HEK293 (cell line): ENCODE measurements around the gene EPB41L2.
A peak's percentile ranks its signal among the peaks of the same experiment; 100 is the strongest.
"Not testable (repeated sequence)": the region's sequence is repeated elsewhere in the genome, so short reads cannot be mapped to it uniquely, and the experiment has no call there.

Experiments
- CTCF ChIA-PET: fragments of 350-600 bp; formaldehyde crosslinking; extraction: SDS; loops from one replicate; lab custom pipeline; 2021; ENCODE audit warnings: antibody characterized with exemption; lab: Yijun Ruan, JAX
- POLR2A ChIA-PET: fragments of 300-600 bp; formaldehyde crosslinking; extraction: SDS; loops from one replicate; lab custom pipeline; 2020; ENCODE audit warnings: antibody characterized with exemption, inconsistent platforms; lab: Yijun Ruan, JAX
- H3K27ac ChIP-seq: fragments of 200-500 bp; sonication (Bioruptor generic); 2 replicates; pipeline ENCODE4 v1.5.1; 2014; ENCODE audit warnings: low read depth, low read length, control low read depth, inconsistent platforms; ENCODE audit errors: extremely low read depth
- H3K36me3 ChIP-seq, 2 experiments: fragments of 200-500 bp in 1 of 2; sonication (Bioruptor generic) in 1 of 2; 1 replicate in 1 of 2; 2 replicates in 1 of 2; pipeline ENCODE4 v1.5.1; 2014 to 2017; ENCODE audit warnings: inconsistent platforms in 2 of 2, low read length in 2 of 2; ENCODE audit not compliant: control insufficient read depth in 2 of 2, insufficient read depth in 1 of 2
- H3K4me1 ChIP-seq: fragments of 200-500 bp; sonication (Bioruptor generic); 2 replicates; pipeline ENCODE4 v1.5.1; 2014; ENCODE audit warnings: mild to moderate bottlenecking, low read length, inconsistent platforms; ENCODE audit not compliant: control insufficient read depth, insufficient read depth
- H3K4me3 ChIP-seq: 2 replicates; pipeline ENCODE4 v1.5.1; 2011; ENCODE audit warnings: low read depth, mild to moderate bottlenecking, control low read depth, low read length, moderate library complexity
- H3K9me3 ChIP-seq: fragments of 200-500 bp; sonication (Bioruptor generic); 2 replicates; pipeline ENCODE4 v1.5.1; 2014; ENCODE audit warnings: low read depth, low read length, inconsistent platforms; ENCODE audit not compliant: control insufficient read depth, insufficient read depth
- GLIS2 ChIP-seq: fragments of 450-650 bp; formaldehyde crosslinking; IDR thresholded peaks from 2 replicates; pipeline ENCODE4 v1.5.1; 2016; ENCODE audit warnings: missing biosample characterization, missing genetic modification characterization
- SP7 ChIP-seq: fragments of 450-650 bp; formaldehyde crosslinking; IDR thresholded peaks from 2 replicates; pipeline ENCODE4 v1.5.1; 2016; ENCODE audit warnings: missing biosample characterization, missing genetic modification characterization
- ZBTB1 ChIP-seq: fragments of 450-650 bp; formaldehyde crosslinking; IDR thresholded peaks from 2 replicates; pipeline ENCODE4 v1.5.1; 2016; ENCODE audit warnings: missing biosample characterization, missing genetic modification characterization
- ZBTB21 ChIP-seq: fragments of 450-650 bp; formaldehyde crosslinking; IDR thresholded peaks from 2 replicates; pipeline ENCODE4 v1.5.1; 2017; ENCODE audit warnings: missing biosample characterization, missing genetic modification characterization
- ZBTB7A ChIP-seq: fragments of 450-650 bp; formaldehyde crosslinking; IDR thresholded peaks from 2 replicates; pipeline ENCODE4 v1.5.1; 2016; ENCODE audit warnings: low read depth, missing biosample characterization, missing genetic modification characterization
- ZNF10 ChIP-seq: fragments of 450-650 bp; formaldehyde crosslinking; IDR thresholded peaks from 2 replicates; pipeline ENCODE4 v1.5.1; 2017; ENCODE audit warnings: missing biosample characterization, missing genetic modification characterization
- ZNF146 ChIP-seq: fragments of 450-650 bp; formaldehyde crosslinking; IDR thresholded peaks from 2 replicates; pipeline ENCODE4 v1.5.1; 2016; ENCODE audit warnings: missing biosample characterization, missing genetic modification characterization
- ZNF202 ChIP-seq: fragments of 450-650 bp; formaldehyde crosslinking; IDR thresholded peaks from 2 replicates; pipeline ENCODE4 v1.5.1; 2016; ENCODE audit warnings: missing biosample characterization, missing genetic modification characterization, borderline replicate concordance
- ZNF211 ChIP-seq: fragments of 450-650 bp; formaldehyde crosslinking; IDR thresholded peaks from 2 replicates; pipeline ENCODE4 v1.5.1; 2016; ENCODE audit warnings: low read depth, missing biosample characterization, missing genetic modification characterization
- ZNF223 ChIP-seq: fragments of 450-650 bp; formaldehyde crosslinking; IDR thresholded peaks from 2 replicates; pipeline ENCODE4 v1.5.1; 2016; ENCODE audit warnings: missing biosample characterization, missing genetic modification characterization
- ZNF530 ChIP-seq: fragments of 450-650 bp; formaldehyde crosslinking; IDR thresholded peaks from 2 replicates; pipeline ENCODE4 v1.5.1; 2016; ENCODE audit warnings: low read depth, missing biosample characterization, missing genetic modification characterization
- ZNF571 ChIP-seq: fragments of 450-650 bp; formaldehyde crosslinking; IDR thresholded peaks from 2 replicates; pipeline ENCODE4 v1.5.0; 2017; ENCODE audit warnings: missing biosample characterization, missing genetic modification characterization
- ZNF707 ChIP-seq: fragments of 450-650 bp; formaldehyde crosslinking; IDR thresholded peaks from 2 replicates; pipeline ENCODE4 v1.5.1; 2016; ENCODE audit warnings: missing biosample characterization, missing genetic modification characterization
- ZNF768 ChIP-seq: fragments of 450-650 bp; formaldehyde crosslinking; IDR thresholded peaks from 2 replicates; pipeline ENCODE4 v1.5.1; 2018; ENCODE audit warnings: missing biosample characterization, mild to moderate bottlenecking, missing genetic modification characterization
- ZNF785 ChIP-seq: fragments of 450-650 bp; formaldehyde crosslinking; IDR thresholded peaks from 2 replicates; pipeline ENCODE4 v1.5.1; 2016; ENCODE audit warnings: missing biosample characterization, missing genetic modification characterization
- ZSCAN16 ChIP-seq: fragments of 450-650 bp; formaldehyde crosslinking; IDR thresholded peaks from 2 replicates; pipeline ENCODE4 v1.5.1; 2016; ENCODE audit warnings: missing biosample characterization, missing genetic modification characterization
- TF ChIP-seq, protein P1 (sequence below): fragments of 450-650 bp; formaldehyde crosslinking; IDR thresholded peaks from 2 replicates; pipeline ENCODE4 v1.5.1; 2016; ENCODE audit warnings: missing biosample characterization, missing genetic modification characterization
- TF ChIP-seq, protein P2 (sequence below): fragments of 450-650 bp; IDR thresholded peaks from 2 replicates; pipeline ENCODE4 v1.5.1; 2018; ENCODE audit warnings: missing biosample characterization, missing genetic modification characterization
- TF ChIP-seq, protein P3 (sequence below): IDR thresholded peaks from 2 replicates; pipeline ENCODE4 v1.6.1; 2011; ENCODE audit warnings: mild to moderate bottlenecking, low read depth, low read length, borderline replicate concordance
- TF ChIP-seq, protein P4 (sequence below): fragments of 450-650 bp; formaldehyde crosslinking; optimal IDR thresholded peaks from 2 replicates; pipeline ENCODE3; 2016; ENCODE audit warnings: missing biosample characterization, mild to moderate bottlenecking, missing genetic modification characterization
- TF ChIP-seq, protein P5 (sequence below): fragments of 450-650 bp; formaldehyde crosslinking; IDR thresholded peaks from 2 replicates; pipeline ENCODE4 v1.5.1; 2017; ENCODE audit warnings: missing biosample characterization, missing genetic modification characterization

Gene EPB41L2

DNA sequence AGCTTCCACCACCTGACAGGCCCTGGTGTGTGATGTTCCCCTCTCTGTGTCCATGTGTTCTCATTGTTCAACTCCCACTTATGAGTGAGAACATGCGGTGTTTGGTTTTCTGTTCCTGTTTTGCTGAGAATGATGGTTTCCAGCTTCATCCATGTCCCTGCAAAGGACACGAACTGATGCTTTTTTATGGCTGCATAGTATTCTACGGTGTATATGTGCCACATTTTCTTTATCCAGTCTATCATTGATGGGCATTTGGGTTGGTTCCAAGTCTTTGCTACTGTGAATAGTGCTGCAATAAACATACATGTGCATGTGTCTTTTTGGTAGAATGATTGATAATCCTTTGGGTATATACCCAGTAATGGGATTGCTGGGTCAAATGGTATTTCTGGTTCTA is 120.3 kb downstream of the EPB41L2 start:
- H3K36me3 ChIP-seq, CTCF ChIA-PET, H3K4me3 ChIP-seq, POLR2A ChIA-PET, H3K27ac ChIP-seq, H3K9me3 ChIP-seq: not testable (repeated sequence)
- H3K4me1 ChIP-seq: peaks cover 30% of the 10 kb centered on the region
- peak; percentile 94 for TF ChIP-seq ZNF146
- TF ChIP-seq ZNF202 (tag by site-specific recombination): peak; percentile 8; the same call in 1 of the 2 replicates
- TF ChIP-seq, protein P1, sequence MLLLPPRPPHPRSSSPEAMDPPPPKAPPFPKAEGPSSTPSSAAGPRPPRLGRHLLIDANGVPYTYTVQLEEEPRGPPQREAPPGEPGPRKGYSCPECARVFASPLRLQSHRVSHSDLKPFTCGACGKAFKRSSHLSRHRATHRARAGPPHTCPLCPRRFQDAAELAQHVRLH (tag by site-specific recombination): peak; percentile 54; the same call in 1 of the 2 replicates

DNA sequence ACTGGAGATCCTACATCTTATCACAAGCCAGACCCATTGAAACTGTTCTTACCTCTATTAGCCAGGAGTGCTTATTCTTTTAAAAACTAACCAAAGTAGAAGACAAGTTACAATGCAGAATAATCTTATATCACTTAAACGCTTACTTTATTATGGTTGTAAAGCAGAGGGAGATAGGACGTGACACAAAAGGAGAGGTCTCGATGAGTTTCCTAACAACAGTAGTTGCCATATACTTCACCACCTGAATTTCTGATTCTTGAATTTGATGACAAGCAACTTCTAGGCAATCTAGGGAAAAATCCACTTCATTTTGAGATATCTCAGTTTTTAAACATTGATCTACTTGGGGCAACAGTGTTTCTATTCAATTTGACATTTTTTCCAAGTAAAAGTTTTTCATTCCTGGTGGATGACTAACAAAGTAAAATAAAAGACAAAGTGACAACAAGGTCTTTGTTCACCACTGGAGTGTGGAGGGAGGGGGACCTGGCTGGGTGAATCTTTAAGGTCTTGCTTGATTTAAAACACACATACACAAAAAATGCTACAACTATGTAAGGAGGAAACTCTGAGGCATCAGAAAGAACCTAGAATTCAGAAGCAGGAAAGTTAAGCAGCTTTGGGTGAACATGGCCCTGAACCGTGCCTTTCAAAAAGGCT is 125.0 kb downstream of the EPB41L2 start:
- CTCF ChIA-PET: no interaction called here
- H3K36me3 ChIP-seq: no peaks in the 10 kb centered on the region
- H3K27ac ChIP-seq: no peak overlapping the region
- H3K9me3 ChIP-seq: no peaks in the 10 kb centered on the region
- TF ChIP-seq ZBTB21 (tag by site-specific recombination) (no peak), ZSCAN16 (no peak), SP7 (no peak), ZBTB7A (tag by site-specific recombination) (no peak), ZNF707 (tag by site-specific recombination) (no peak)
- TF ChIP-seq, protein P2, sequence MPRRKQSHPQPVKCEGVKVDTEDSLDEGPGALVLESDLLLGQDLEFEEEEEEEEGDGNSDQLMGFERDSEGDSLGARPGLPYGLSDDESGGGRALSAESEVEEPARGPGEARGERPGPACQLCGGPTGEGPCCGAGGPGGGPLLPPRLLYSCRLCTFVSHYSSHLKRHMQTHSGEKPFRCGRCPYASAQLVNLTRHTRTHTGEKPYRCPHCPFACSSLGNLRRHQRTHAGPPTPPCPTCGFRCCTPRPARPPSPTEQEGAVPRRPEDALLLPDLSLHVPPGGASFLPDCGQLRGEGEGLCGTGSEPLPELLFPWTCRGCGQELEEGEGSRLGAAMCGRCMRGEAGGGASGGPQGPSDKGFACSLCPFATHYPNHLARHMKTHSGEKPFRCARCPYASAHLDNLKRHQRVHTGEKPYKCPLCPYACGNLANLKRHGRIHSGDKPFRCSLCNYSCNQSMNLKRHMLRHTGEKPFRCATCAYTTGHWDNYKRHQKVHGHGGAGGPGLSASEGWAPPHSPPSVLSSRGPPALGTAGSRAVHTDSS (tag by site-specific recombination): no peak
- TF ChIP-seq, protein P3, sequence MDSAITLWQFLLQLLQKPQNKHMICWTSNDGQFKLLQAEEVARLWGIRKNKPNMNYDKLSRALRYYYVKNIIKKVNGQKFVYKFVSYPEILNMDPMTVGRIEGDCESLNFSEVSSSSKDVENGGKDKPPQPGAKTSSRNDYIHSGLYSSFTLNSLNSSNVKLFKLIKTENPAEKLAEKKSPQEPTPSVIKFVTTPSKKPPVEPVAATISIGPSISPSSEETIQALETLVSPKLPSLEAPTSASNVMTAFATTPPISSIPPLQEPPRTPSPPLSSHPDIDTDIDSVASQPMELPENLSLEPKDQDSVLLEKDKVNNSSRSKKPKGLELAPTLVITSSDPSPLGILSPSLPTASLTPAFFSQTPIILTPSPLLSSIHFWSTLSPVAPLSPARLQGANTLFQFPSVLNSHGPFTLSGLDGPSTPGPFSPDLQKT: no peak
- TF ChIP-seq, protein P4, sequence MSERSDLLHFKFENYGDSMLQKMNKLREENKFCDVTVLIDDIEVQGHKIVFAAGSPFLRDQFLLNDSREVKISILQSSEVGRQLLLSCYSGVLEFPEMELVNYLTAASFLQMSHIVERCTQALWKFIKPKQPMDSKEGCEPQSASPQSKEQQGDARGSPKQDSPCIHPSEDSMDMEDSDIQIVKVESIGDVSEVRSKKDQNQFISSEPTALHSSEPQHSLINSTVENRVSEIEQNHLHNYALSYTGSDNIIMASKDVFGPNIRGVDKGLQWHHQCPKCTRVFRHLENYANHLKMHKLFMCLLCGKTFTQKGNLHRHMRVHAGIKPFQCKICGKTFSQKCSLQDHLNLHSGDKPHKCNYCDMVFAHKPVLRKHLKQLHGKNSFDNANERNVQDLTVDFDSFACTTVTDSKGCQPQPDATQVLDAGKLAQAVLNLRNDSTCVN (tag by site-specific recombination): no peak
- TF ChIP-seq, protein P5, sequence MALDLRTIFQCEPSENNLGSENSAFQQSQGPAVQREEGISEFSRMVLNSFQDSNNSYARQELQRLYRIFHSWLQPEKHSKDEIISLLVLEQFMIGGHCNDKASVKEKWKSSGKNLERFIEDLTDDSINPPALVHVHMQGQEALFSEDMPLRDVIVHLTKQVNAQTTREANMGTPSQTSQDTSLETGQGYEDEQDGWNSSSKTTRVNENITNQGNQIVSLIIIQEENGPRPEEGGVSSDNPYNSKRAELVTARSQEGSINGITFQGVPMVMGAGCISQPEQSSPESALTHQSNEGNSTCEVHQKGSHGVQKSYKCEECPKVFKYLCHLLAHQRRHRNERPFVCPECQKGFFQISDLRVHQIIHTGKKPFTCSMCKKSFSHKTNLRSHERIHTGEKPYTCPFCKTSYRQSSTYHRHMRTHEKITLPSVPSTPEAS: no peak
- H3K4me3 ChIP-seq: no peak overlapping the region
- peaks cover 17% of the 10 kb centered on the region for H3K4me1 ChIP-seq
- POLR2A ChIA-PET: no interaction called here

DNA sequence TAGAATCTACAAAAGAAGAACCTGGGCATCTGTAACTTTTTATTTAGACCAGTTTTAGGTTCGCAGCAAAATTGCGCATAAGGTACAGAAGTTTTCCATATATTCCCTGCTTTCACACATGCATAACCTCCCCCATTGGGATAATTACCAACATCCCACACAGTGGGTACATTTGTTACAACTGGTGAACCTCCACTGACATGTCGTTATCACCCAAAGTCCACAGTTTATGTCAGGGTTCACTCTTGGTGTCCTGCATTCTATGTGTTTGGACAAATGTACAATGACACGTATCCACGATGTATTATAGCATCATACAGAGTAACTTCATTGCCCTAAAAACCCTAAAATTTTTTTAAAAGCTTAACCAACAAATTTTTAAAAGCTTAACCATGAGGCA is 126.1 kb downstream of the EPB41L2 start:
- ChIA-PET POLR2A (no interaction called here), CTCF (interaction anchor here (1.4 kb wide), 1 partner anchor 65 kb away, joined by 3 read pairs; no protein-coding TSS in a partner anchor)
- Histone ChIP-seq H3K36me3 (no peaks in the 10 kb centered on the region), H3K4me1 (peaks cover 20% of the 10 kb centered on the region), H3K27ac (no peak overlapping the region), H3K9me3 (no peaks in the 10 kb centered on the region), H3K4me3 (no peak overlapping the region)
- TF ChIP-seq ZNF530: no peak
- no peak for TF ChIP-seq ZNF571 (tag by site-specific recombination)
- TF ChIP-seq ZBTB1 (tag by site-specific recombination): no peak
- no peak for TF ChIP-seq ZNF785 (tag by site-specific recombination)
- no peak for TF ChIP-seq ZNF146
- no peak for TF ChIP-seq ZNF211 (tag by site-specific recombination)
- no peak for TF ChIP-seq ZNF768
- TF ChIP-seq ZNF223 (tag by site-specific recombination): no peak
- TF ChIP-seq GLIS2: no peak
- TF ChIP-seq ZSCAN16: no peak
- TF ChIP-seq ZNF10 (tag by site-specific recombination): no peak
